GM12891 (cell line): ENCODE data around the gene BRAT1.
A peak's percentile ranks its signal among the peaks of the same experiment; 100 is the strongest.

ENCODE experiments used
- DNase-seq: peaks from one replicate; pipeline ENCODE4 v3.0.0; 2011; ENCODE audit warnings: low spot score; ENCODE audit not compliant: insufficient read length
- FAIRE-seq: peaks from 2 replicates; lab custom pipeline; 2011; peaks lifted over from hg19 to GRCh38; lab: Jason Lieb, UNC
- PAX5 ChIP-seq: IDR thresholded peaks from 2 replicates; pipeline ENCODE4 v1.6.1; 2011; ENCODE audit warnings: low read length, moderate library complexity, mild to moderate bottlenecking; ENCODE audit not compliant: insufficient read depth, severe bottlenecking
- POLR2A ChIP-seq: IDR thresholded peaks from 2 replicates; pipeline ENCODE4 v1.6.1; 2011; ENCODE audit warnings: low read depth, low read length, control low read depth
- POLR2AphosphoS5 ChIP-seq: IDR thresholded peaks from 2 replicates; pipeline ENCODE4 v1.6.1; 2011; ENCODE audit warnings: low read depth, low read length, control low read depth
- POU2F2 ChIP-seq: IDR thresholded peaks from 2 replicates; pipeline ENCODE4 v1.6.1; 2011; ENCODE audit warnings: low read depth, mild to moderate bottlenecking, control low read depth, low read length, moderate library complexity
- SPI1 ChIP-seq: IDR thresholded peaks from 2 replicates; pipeline ENCODE4 v1.6.1; 2011; ENCODE audit warnings: low read depth, low read length, control low read depth
- TAF1 ChIP-seq: IDR thresholded peaks from 2 replicates; pipeline ENCODE4 v1.6.1; 2011; ENCODE audit warnings: low read depth, low read length, control low read depth

Gene BRAT1

GRCh38 chr7:2509298-2509906 lies 45.9 kb downstream of the BRAT1 start:
- TF ChIP-seq POU2F2, result no peak
- no peak for TF ChIP-seq POLR2AphosphoS5
- no peak for TF ChIP-seq POLR2A
- TF ChIP-seq PAX5, result no peak
- no peak for TF ChIP-seq TAF1
- TF ChIP-seq SPI1, result no peak
- DNase-seq, result no peak

GRCh38 chr7:2508327-2509215 lies 46.8 kb downstream of the BRAT1 start:
- peak; percentile 93 for FAIRE-seq
- peak; percentile 78 for DNase-seq
- TF ChIP-seq PAX5 (no peak), POLR2A (no peak), POLR2AphosphoS5 (no peak), POU2F2 (no peak)

More at GRCh38 chr7:2509298-2509906, 45.9 kb downstream of the BRAT1 start:
- FAIRE-seq, result no peak

- FAIRE-seq, result no peak
- no peak for DNase-seq
- TF ChIP-seq POLR2AphosphoS5 (no peak), POU2F2 (no peak), SPI1 (no peak), POLR2A (no peak), TAF1 (no peak), PAX5 (no peak)
Measured at GRCh38 chr7:2507917-2508306, 47.4 kb downstream of the BRAT1 start.

- DNase-seq (no peak), FAIRE-seq (no peak)
- no peak for TF ChIP-seq POU2F2
- TF ChIP-seq SPI1, result no peak
- no peak for TF ChIP-seq TAF1
- TF ChIP-seq POLR2A, result no peak
- no peak for TF ChIP-seq PAX5
- TF ChIP-seq POLR2AphosphoS5, result no peak
Measured at GRCh38 chr7:2507208-2507916, 48.0 kb downstream of the BRAT1 start.

GRCh38 chr7:2505401-2505800 lies 49.9 kb downstream of the BRAT1 start:
- no peak for FAIRE-seq
- TF ChIP-seq PAX5 (no peak), POU2F2 (no peak), POLR2A (no peak), TAF1 (no peak), POLR2AphosphoS5 (no peak), SPI1 (no peak)
- DNase-seq, result no peak

- no peak for TF ChIP-seq SPI1
- TF ChIP-seq POLR2AphosphoS5, result no peak
- no peak for TF ChIP-seq POU2F2
- TF ChIP-seq PAX5, result no peak
- no peak for TF ChIP-seq TAF1
- no peak for TF ChIP-seq POLR2A
- DNase-seq (no peak), FAIRE-seq (no peak)
Measured at GRCh38 chr7:2504889-2505375, 50.4 kb downstream of the BRAT1 start.

- no peak for DNase-seq
- no peak for TF ChIP-seq TAF1
- TF ChIP-seq PAX5, result no peak
- no peak for TF ChIP-seq SPI1
- no peak for TF ChIP-seq POLR2A
- no peak for TF ChIP-seq POU2F2
- no peak for TF ChIP-seq POLR2AphosphoS5
- no peak for FAIRE-seq
Measured at GRCh38 chr7:2504128-2504888, 51.0 kb downstream of the BRAT1 start.

GRCh38 chr7:2503056-2503941 lies 52.0 kb downstream of the BRAT1 start:
- no peak for DNase-seq
- TF ChIP-seq POU2F2, result no peak
- no peak for TF ChIP-seq PAX5
- no peak for TF ChIP-seq POLR2AphosphoS5
- no peak for TF ChIP-seq POLR2A
- FAIRE-seq, result no peak
